SH-SY5Y (cell line): Measurements from ENCODE around the gene CXCR5.

Source experiments
- GATA2 ChIP-seq: IDR thresholded peaks from 2 replicates; pipeline ENCODE4 v1.6.1; 2011; ENCODE audit warnings: mild to moderate bottlenecking, low read depth, low read length
- GATA3 ChIP-seq: IDR thresholded peaks from 2 replicates; pipeline ENCODE4 v1.6.1; 2011; ENCODE audit warnings: low read depth, mild to moderate bottlenecking, low read length, moderate library complexity

- TF ChIP-seq GATA3 (no peak), GATA2 (no peak)
Observed at GRCh38 chr11:118878163-118878563, 5.5 kb upstream of the CXCR5 start.
